GM21515 (cell line): ENCODE measurements around the gene DDRGK1.
A peak's percentile ranks its signal among the peaks of the same experiment; 100 is the strongest.
"Not testable (repeated sequence)": the region's sequence is repeated elsewhere in the genome, so short reads cannot be mapped to it uniquely, and the experiment has no call there.

Experiments used
- ATAC-seq: cut with Tn5 transposase; IDR thresholded peaks from one replicate; pipeline ENCODE4 v1.9.1; 2021; ENCODE audit not compliant: unreplicated experiment

Gene DDRGK1

DNA sequence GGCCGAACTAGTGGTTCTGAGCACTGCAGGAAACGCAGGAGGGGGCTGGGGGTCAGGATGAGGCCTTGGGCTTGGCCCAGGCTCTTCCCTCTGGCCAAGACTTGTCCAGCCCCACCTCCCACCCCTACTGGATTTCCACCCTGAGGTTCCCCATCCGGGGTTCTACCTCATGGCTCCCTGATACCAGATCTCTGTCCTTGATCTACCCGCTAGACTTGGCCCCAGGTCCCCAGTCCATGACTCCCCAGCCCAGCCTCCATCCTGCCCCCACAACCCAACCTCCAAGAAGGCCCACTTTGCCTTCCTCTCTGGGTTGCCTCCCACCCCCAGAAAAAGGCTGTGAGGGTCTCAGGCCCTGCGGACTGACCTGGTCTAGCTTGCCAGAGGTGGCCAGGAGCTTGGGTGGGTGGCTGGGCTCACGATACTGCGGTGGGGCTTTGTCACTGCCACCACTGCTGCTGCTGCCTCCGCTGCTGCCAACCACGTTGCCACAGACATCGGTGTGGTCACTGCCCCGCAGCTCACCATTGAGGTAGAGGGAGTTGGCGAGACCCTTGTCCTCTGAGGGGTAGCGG, 38.1 kb downstream of the DDRGK1 start:
- no peak for ATAC-seq

DNA sequence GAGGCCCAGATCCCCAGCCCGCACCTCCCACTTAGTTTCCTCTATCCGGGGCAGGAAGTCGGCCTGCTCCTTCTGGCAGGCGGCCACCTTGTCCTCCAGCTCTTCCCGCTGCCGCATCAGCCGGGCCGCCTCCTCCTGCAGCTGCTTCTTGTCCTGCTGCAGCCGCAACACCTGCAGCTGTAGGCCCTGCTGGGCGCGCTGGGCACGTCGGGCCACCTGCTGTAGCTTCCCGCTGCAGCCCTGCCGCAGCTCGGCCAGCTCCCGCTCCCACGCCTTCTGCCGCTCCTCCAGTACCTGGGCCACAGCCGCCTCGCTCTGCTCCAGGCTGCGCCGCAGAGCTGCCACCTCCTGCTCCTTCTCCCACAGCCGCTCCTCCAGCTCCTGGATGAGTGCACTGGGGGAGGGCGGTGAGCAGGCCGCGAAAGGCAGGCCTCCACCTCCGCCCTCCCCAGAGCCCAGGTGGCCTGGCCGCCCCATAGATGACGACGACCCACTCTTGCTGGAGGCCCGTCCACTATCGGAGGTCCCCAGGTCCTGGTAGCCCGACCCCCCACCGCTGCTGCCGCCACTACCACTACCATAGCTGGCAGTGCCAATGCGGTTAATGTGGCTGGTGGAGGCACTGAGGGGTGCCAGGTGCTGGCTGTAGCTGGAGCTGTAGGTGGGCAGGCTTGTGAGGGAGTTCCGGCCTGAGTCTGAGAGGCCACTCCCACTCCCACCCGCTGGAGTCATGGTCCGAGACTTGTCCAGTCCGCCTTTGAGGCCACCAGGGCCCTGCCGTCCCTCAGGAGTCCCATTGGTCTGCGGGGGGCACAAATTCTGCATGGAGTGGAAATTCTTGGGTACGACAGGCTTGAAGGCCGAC, 38.8 kb downstream of the DDRGK1 start:
- ATAC-seq, result no peak

DNA sequence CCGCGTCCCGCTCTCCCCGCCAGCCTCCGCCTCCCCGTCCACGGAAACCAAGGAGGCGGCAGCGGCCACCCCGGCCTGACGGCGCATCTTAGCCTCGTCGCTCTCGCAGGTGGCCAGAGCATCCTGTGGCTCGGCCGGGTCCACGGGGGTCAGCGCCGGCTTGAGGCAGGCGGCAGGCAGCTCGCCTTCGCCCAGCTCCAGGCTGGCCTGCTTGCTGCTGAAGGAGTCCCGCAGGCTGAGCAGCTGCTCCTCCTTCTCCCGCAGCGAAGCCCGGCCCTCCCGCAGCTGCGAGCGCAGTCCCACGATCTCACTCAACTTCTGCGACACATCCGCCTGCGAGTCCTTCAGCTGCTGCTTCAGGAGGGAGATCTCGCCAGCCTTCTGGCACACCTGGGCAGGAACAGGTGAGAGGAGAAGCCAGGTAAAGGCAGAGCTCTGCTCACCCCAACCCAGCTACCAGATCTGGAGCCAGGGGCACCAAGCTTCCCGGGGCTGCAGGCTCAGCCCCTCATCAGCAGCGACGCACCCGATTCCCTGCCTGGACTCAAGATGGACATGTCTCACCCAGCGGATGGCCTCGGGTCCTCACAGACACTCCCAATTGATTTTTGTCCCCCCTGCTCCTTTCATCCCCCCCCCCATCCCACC, 39.6 kb downstream of the DDRGK1 start:
- ATAC-seq, result no peak

DNA sequence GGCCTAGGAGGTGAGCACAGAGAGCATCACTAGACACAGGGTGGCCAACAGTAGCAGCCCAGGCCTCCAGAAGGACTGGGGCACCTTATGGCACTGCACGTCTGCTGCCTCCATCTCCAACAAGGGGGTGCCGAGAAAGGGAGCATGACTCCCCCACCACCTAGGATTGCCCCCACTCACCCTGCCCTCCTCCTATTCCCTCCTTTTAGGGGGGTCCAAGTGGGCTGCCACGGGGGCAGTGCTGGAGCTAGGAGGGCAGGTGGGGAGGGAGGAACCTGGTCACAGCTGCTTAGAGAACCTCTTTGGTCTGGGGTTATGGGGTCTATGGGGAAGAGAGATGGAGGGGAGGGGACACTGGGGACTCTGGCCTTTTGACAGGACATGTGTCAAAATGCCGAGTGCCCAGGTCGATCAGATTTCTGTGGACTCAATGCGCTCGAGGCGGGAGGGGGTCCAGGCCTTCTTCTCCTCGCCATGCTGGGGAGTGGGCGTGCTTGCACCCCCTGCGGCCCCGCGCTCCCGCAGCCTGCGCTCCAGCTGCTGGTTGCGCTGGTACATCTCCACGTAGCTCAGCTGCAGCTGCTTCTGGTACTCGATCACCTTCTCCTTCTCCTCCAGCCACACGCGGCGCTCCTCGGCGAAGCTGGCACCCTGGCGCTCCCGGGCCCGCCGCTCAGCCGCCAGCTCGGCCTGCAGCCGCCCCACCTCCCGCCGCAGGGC, 40.3 kb downstream of the DDRGK1 start:
- ATAC-seq, result no peak

DNA sequence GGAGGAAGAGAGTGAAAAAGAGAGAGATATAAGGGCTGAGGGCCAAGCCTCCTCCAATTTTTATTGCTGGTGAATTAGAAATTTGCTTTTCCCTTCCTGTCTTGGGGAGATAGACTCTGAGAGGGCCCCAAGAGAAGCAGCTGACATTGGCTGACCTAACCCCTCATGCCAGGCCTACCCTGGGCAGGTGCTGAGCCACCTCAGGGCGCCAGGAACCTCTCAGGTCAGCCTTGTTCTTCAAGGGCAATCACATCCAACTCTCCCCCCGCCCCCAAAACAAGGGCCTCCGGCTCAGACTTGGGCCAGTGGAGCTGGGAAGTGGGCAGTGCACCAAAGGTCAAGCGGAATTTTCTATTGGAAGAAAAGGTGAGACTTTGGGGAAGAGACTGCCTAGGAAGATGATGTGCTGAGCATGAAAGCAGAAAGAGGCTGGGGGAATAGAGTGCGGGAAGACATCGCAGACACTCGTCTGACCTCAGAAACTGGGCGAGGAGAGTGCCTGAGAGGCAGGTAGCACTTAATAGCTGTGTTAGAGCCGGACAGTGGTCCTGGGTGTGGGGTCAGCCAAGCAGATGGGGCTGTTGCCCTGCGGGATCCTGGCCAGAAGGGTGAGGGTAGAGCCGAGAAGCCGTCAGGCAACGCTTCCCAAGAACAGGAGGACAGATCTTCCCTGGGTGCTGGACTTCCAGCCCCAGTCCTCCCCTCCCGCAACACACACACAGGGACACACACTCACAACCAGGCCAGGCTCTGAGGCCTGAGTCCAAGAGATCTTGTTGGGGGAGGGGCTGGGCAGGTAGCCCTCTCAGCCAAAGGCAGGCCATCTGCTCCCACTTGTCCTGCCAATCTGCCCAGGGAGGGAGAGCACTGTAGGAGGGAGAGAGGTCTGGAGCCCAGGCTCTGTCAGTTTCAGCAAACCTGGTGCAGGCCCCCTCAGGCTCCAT, 41.1 kb downstream of the DDRGK1 start:
- ATAC-seq, result no peak

DNA sequence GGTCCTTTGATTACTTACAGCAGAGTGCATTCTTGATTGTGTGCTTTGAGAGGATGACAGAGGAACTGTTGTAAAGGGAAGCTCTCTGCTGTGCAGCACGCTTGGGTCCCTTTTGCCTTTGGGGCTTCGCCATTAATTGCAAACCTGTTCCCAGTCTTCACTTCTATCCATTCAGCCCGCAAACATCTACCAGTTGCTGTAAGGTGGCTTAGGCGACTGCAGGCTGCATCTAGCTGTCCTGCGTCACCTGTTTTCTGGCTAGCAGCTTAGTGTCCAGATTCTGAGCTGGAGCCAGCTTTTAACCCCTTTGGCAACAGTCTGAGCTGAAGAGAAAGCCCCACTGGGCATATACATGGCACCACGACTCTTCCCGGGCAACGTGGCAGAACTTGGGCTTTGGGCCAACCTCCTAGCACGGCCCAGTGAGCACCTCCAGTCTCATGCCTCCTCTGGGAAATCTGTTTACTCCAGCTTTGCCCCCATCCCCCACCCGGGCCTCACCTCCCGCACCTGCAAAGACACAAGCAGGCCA, 42.3 kb downstream of the DDRGK1 start:
- ATAC-seq, result no peak

DNA sequence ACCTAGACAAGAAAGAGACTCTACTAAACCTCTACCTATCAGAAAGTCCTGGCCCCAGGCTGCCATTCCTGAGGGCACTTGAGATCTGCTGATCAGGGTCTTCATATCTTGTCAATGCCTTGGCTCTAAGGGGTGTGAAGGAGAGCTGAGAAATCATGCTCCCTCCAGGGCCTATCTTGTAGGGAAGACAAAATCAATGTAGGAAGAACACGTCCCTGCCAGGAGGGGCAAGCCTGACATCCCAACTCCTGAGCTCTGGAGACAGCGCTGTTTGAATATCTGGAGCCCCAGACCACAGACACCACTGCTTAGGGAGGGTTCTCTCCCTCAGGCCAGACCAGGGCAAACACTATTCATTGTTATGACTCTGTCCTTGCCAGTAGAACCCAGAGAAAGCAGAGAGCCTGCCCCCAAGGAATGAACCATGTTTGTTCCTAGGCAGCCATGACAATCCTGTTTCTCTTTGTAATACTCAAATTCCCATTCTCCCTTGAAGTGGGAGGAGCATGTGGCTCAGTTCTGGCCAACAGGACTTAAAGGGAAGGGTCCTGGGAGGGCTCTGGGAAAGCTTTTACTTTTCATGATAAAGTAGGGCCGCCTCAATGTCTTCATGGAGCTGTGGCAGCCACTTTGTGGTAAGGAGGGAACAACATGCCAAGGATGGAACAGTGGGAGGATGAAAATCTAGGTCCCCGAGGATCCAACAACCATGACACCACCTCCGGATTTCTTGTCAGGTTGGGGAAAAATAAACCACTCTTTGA, 43.0 kb downstream of the DDRGK1 start:
- no peak for ATAC-seq

DNA sequence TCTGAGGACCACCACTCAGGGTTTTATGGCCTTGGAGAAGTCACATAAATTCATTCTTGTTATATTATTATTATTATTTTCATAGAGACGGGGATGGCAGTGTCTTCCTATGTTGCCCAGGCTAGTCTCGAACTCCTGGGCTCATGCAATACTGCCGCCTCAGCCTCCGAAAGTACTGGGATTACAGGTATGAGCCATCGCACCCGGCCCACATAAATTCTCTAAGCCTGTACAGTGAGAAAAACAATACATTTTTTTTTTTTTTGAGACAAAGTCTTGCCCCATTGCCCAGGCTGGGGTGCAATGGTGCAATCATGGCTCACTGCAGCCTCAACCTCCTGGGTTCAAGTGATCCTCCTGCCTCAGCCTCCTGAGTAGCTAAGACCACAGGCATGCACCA, 44.1 kb downstream of the DDRGK1 start:
- no peak for ATAC-seq

DNA sequence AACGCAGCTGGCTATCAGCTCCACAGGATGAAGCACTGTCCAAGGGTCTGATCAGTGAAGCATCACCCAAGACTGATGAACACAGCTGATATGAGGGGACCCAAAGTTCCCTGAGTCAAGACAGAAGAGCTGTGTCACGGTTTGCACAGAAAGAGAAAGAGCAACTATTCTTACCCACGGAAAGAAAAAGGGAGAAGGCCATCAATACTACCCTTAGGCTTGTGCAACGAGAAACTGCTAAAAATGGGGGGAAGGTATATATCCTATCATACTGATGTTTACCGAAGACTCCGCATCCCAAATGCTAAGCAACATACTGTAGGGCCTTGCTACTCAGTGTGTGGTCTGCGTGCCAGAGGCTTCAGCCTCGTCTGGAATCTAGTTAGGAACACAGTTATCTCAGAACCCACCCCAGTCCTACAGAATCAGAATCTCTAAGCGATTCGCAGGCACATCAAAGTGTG, 45.5 kb downstream of the DDRGK1 start:
- no peak for ATAC-seq

DNA sequence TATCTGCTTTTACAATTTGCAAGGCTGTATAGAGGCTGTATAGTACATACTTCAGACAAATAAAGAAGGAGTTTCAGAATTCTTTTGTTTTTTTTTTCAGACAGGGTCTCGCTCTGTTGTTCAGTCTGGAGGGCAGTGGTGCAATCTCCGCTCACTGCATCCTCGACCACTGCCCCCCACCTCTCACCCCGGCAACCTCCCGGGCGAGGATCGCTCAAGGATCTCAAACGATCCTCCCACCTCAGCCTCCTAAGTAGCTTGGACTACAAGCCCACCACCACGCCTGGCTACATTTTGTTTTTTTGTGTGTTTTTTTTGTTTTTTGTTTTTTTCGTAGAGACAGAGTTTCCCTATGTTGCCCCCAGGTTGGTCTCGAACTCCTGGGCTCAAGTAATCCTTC, 46.7 kb downstream of the DDRGK1 start:
- ATAC-seq, result peak; percentile 1

DNA sequence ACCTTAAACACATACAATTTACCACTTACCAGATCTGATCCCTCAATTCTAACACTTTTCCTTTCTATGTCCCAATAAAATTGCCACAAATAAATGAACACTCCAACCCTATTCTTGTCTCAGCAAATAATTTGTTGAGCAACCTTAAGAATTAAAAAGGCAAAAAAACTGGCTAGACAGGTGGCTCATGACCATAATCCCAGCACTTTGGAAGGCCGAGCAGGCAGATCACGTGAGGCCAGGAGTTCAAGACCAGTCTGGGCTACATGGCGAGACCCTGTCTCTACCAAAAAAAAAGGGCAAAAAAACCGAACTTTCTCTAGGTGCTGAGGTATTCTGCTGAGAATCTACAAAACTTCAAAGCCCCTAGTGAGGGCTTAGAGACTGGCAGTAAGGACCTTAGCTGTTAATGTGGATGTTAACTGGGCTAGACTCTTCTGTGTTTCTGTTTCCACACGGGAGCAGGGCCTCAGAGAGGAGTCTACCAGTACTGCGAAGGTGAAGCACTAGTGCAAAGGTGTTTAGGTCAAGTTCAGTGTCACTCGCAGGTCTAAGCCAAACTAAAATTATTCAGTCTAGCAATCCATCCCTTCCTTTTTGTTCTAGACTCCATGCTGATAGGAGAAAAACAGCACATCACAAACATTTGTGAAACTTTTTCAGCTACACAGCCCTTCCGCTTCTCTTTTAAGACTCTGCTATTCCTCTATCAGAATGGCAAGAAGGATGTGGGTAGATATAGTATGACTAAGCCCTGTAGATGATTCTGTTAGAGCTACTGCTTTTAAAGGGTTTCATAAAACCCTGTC, 47.5 kb downstream of the DDRGK1 start:
- peak; percentile 57 for ATAC-seq

DNA sequence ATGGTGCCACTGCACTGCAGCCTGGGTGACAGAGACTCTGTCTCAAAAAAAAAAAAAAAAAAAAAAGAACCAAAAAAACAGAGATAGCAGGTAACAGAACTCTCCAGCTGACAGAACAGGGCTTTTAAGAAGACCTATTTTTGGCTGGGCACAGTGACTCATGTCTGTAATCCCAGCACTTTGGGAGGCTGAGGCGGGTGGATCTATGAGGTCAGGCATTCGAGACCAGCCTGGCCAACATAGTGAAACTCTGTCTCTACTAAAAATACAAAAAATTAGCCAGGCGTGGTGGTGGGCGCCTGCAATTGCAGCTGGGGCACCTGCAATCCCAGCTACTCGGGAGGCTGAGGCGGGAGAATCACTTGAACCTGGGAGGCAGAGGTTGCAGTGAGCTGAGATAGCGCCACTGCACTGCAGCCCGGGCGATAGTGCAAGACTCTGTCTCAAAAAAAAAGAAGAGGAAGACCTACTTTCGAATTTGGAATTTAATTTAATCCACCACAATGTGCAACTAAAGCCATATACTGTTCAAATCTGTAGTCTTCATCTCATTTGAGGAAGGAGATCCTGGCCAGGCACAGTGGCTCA, 52.3 kb downstream of the DDRGK1 start:
- not testable (repeated sequence) for ATAC-seq

DNA sequence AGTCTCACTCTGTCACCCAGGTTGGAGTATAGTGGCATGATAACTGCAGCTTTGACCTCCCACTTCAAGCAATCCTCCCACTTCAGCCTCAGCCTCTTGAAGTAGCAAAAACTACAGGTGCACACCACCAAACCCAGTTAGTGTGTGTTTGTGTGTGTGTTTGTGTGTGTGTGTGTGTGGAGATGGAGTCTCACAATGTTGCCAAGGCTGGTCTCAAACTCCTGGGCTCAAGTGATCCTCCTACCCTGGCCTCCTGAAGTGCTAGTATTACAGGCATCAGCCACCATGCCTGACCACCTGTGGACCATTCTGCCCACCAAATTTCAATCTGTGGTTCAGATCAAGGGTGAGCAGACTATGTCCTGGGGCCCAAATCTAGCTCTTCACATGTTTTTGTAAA, 53.6 kb downstream of the DDRGK1 start:
- ATAC-seq, result no peak

DNA sequence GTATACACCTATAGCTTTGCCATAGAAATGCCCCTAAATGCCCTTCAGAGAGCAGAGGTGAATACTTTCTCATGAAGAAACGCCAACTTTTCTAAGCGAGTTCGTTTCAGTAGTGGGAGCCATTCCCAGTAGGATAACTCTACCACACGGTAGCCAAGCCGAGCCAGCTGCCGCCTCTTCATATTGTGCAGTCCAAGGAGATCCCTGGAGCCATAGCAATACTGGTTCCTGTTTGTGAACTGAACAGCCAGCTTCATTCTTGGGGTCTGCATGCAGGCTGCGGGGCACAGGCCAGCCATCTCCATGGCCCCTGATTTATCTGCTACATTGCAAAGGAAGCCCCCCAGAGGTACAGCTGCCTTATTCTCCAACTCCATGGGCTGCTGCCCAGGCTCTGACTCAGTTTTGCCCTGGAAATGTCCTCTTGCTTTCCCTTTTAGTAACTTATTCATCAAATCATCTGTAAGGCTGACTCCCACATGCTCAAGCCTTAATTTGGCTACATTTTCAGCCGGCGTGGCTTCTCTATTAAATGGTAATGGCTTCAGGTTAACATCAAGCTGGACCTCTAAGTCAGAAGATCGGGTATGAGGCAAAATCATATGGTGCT, 57.6 kb downstream of the DDRGK1 start:
- ATAC-seq, result no peak

DNA sequence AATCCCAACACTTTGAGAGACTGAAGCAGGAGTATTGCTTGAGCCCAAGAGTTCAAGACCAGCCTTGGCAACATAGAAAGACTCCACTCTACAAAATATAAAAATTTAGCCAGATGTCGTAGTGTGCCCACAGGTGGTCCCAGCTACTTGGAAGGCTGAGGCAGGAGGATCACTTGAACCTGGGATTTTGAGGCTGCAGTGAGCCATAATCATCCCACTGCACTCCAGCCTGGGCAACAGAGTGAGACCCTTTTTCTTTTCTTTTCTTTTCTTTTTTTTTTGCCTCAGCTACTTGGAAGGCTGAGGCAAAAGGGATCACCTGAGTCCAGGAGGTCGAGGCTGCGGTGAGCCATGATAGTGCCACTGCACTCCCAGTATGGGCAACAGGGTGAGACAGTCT, 62.7 kb downstream of the DDRGK1 start:
- ATAC-seq, result no peak
